HG02642 (cell line): ENCODE measurements around the gene LRRC9.
"Not testable (repeated sequence)": the region's sequence is repeated elsewhere in the genome, so short reads cannot be mapped to it uniquely, and the experiment has no call there.

Experiments used
- ATAC-seq: cut with Tn5 transposase; IDR thresholded peaks from one replicate; pipeline ENCODE4 v1.9.1; 2021; ENCODE audit warnings: mild to moderate bottlenecking; ENCODE audit not compliant: unreplicated experiment, poor library complexity

LRRC9 gene

GRCh38 chr14:60099855-60100254 is 179.9 kb downstream of the LRRC9 start:
- not testable (repeated sequence) for ATAC-seq

DNA sequence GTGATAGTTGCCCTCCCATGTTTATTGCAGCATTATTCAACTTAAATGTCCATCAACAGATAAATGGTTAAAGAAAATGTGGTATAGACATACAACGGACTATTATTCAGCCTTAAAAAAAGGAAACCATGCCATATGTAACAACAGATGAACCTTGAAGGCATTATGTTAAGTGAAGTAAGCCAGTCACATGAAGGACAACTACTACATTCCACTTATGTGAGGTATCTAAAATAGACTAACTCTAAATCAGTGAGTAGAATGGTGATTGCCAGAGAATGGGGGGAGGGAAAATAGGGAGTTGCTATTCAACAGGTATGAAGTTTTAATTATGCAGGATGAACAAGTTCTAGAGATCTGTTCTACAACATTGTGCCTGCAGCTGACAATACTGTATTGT is 181.8 kb downstream of the LRRC9 start:
- no peak for ATAC-seq

GRCh38 chr14:60102389-60102788 is 182.4 kb downstream of the LRRC9 start:
- no peak for ATAC-seq

DNA sequence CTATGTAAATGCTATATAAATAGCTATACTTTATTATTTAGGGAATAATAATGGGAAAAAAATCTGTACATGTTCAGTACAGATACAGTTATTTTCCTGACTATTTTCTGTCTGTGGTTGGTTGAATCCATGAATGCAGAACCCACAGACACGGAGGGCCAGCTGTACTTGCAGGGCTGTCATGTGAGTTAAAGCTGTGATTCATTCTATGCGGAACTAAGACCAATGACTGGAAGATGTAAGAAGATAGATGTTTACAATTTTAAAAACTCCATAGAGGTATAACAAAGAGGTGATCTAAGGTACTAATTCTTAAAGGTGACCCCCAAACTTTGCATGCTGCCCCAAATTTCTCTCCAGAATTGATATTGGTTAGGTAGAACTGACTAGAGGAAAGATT is 186.4 kb downstream of the LRRC9 start:
- no peak for ATAC-seq

DNA sequence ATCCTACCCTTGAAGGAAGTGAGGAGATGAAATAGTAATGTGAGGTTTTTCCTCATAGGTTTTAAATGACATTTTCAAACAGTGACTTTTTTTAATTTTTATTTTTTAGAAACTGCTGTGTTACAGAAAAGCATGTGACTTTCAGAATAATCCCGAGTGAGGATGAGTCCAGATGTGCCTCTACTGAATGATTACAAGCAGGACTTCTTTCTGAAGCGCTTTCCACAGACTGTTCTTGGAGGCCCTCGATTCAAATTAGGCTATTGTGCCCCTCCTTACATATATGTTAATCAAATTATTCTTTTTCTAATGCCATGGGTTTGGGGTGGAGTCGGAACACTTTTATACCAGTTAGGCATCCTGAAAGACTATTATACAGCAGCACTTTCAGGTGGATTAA is 187.5 kb downstream of the LRRC9 start:
- no peak for ATAC-seq

DNA sequence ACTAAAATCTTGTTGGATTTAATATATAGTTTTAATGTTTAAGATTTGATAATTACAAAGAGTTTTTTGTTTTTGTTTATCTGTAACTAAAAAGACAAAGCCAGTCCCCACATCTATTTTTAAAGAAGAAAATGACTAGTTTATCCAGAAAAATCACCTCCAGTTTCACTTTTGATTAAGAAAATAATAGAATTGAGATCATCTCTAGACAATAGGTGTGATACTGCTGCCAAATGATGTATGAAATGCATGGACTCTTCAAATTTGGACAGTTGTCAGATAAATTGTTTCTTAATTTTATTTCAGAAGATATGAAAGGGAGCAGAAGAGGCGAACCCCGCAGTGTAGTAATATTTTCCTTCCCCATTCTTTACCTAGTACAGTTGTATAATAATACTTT is 191.8 kb downstream of the LRRC9 start:
- ATAC-seq, result no peak
